GM12878 (cell line): ENCODE data around the gene SRPK2. TPM values are rescaled to one million over a fixed set of nuclear protein-coding genes. Genes with fewer than 3 reads are reported as not detected.

Source experiments
- ATAC-seq: fragments of 200-7000 bp; cut with Tn5 transposase; 3 replicates; pipeline ENCODE4 v1.9.1; 2020; ENCODE audit warnings: mild to moderate bottlenecking, moderate library complexity
- BruUV-seq: library from RNA; stranded (reverse); fragments of 400-500 nt; replicated peaks from 2 replicates; lab custom pipeline; 2021; lab: Mats Ljungman, UMichigan
- CTCF ChIA-PET: fragments of 300-600 bp; sonication (Branson Sonifier 250); formaldehyde crosslinking; extraction: SDS; loops from one replicate; lab custom pipeline; 2021; ENCODE audit warnings: inconsistent platforms; lab: Yijun Ruan, JAX
- POLR2A ChIA-PET: fragments of 350-600 bp; formaldehyde crosslinking; extraction: SDS; loops from one replicate; lab custom pipeline; 2021; ENCODE audit warnings: inconsistent platforms; lab: Charles Lee
- RAD21 ChIA-PET: fragments of 300-600 bp; sonication (Branson Sonifier 250); formaldehyde crosslinking; loops from one replicate; lab custom pipeline; 2023; ENCODE audit warnings: antibody characterized with exemption; ENCODE audit not compliant: unreplicated experiment; lab: Charles Lee
- SMC1A ChIA-PET: fragments of 300-600 bp; sonication (Branson Sonifier 250); formaldehyde crosslinking; loops from one replicate; lab custom pipeline; 2023; ENCODE audit not compliant: unreplicated experiment, uncharacterized antibody; lab: Charles Lee
- DNase-seq: peaks from one replicate; pipeline ENCODE4 v3.0.0-alpha.2; 2011; ENCODE audit warnings: low read depth, low spot score
- FAIRE-seq: peaks from 3 replicates; lab custom pipeline; 2011; peaks lifted over from hg19 to GRCh38; lab: Jason Lieb, UNC
- H2AFZ ChIP-seq: 2 replicates; pipeline ENCODE4 v1.6.0; 2011; ENCODE audit warnings: low read depth, low read length, control low read depth; ENCODE audit not compliant: control insufficient read depth
- H3K27ac ChIP-seq: 2 replicates; pipeline ENCODE4 v1.5.1; 2011; ENCODE audit warnings: control low read depth; ENCODE audit not compliant: control insufficient read depth, insufficient read depth
- H3K27me3 ChIP-seq, 2 experiments: replicated peaks in 1 of 2; 2 replicates each; pipeline versions ENCODE4 v1.6.0 to v1.6.1; 2011; ENCODE audit warnings: low read length in 1 of 2; ENCODE audit not compliant: control insufficient read depth in 2 of 2, insufficient read depth in 2 of 2
- H3K36me3 ChIP-seq, 2 experiments: 2 replicates each; pipeline ENCODE4 v1.5.1; 2011; ENCODE audit warnings: low read length in 1 of 2; ENCODE audit not compliant: control insufficient read depth in 2 of 2, insufficient read depth in 2 of 2
- H3K4me1 ChIP-seq: 2 replicates; pipeline ENCODE4 v1.6.1; 2011; ENCODE audit warnings: mild to moderate bottlenecking, low read length, moderate library complexity, mixed read lengths; ENCODE audit not compliant: control insufficient read depth, insufficient read depth
- H3K4me2 ChIP-seq: 2 replicates; pipeline ENCODE4 v1.6.0; 2011; ENCODE audit warnings: control low read depth; ENCODE audit not compliant: control insufficient read depth, insufficient read depth
- H3K4me3 ChIP-seq: fragments of 200-600 bp; sonication (generic); 2 replicates; pipeline ENCODE4 v1.5.1; 2016
- H3K79me2 ChIP-seq: 2 replicates; pipeline ENCODE4 v1.6.0; 2011; ENCODE audit warnings: low read length; ENCODE audit not compliant: control insufficient read depth, insufficient read depth
- H3K9ac ChIP-seq: 2 replicates; pipeline ENCODE4 v1.8.0; 2011; ENCODE audit warnings: low read length, control low read depth, mixed read lengths; ENCODE audit not compliant: control insufficient read depth, insufficient read depth
- H3K9me3 ChIP-seq: replicated peaks from 3 replicates; pipeline ENCODE4 v1.5.1; 2011; ENCODE audit warnings: mild to moderate bottlenecking, low read length; ENCODE audit not compliant: control insufficient read depth, insufficient read depth
- H4K20me1 ChIP-seq: 2 replicates; pipeline ENCODE4 v1.6.0; 2011; ENCODE audit not compliant: control insufficient read depth, insufficient read depth
- JUNB ChIP-seq: IDR thresholded peaks from 2 replicates; pipeline ENCODE4 v1.6.1; 2016; ENCODE audit warnings: antibody characterized with exemption, mild to moderate bottlenecking
- KAT2A ChIP-seq: conservative IDR thresholded peaks from 2 replicates; pipeline ENCODE4 v1.6.1; 2011; ENCODE audit warnings: low read depth, low read length; ENCODE audit not compliant: control insufficient read depth
- MAX ChIP-seq: IDR thresholded peaks from 2 replicates; pipeline ENCODE4 v1.6.1; 2012; ENCODE audit warnings: low read depth, low read length, improper control_type of control experiment
- NFYB ChIP-seq: IDR thresholded peaks from 2 replicates; pipeline ENCODE4 v1.6.1; 2011; ENCODE audit warnings: low read depth, mild to moderate bottlenecking, low read length, improper control_type of control experiment, moderate library complexity; ENCODE audit not compliant: insufficient read depth
- PKNOX1 ChIP-seq: fragments of 450-650 bp; IDR thresholded peaks from 2 replicates; pipeline ENCODE4 v1.6.1; 2016; ENCODE audit warnings: mild to moderate bottlenecking
- RELB ChIP-seq: fragments of 450-650 bp; IDR thresholded peaks from 2 replicates; pipeline ENCODE4 v1.6.1; 2017; ENCODE audit warnings: low read depth, mild to moderate bottlenecking, moderate library complexity
- REST ChIP-seq: IDR thresholded peaks from 2 replicates; pipeline ENCODE4 v1.6.1; 2012; ENCODE audit warnings: mild to moderate bottlenecking, low read depth, low read length
- SMARCA5 ChIP-seq: fragments of 450-650 bp; IDR thresholded peaks from 2 replicates; pipeline ENCODE4 v1.6.1; 2017; ENCODE audit warnings: mild to moderate bottlenecking
- WGBS: methylation state at CpG from one replicate; pipeline ENCODE4 v1.1.6; 2016; ENCODE audit warnings: low lambda C conversion rate; ENCODE audit not compliant: insufficient replicate concordance, insufficient coverage; ENCODE audit errors: missing lambda C conversion rate; 5-methylcytosine and 5-hydroxymethylcytosine counted together
- in situ Hi-C: fragments of 300-500 bp; cut with MboI; formaldehyde crosslinking; loops from 9 replicates; pipeline ENCODE4 v1.14.3; 2018; ENCODE audit warnings: mixed read lengths
- intact Hi-C: fragments of 100-400 bp; cut with micrococcal nuclease; formaldehyde crosslinking; loops from one replicate; pipeline ENCODE4 v1.14.2; 2022; ENCODE audit not compliant: unreplicated experiment
- polyA plus RNA-seq, 11 experiments: library from polyadenylated mRNA; depleted of rRNA in 4 of 11; unstranded in 6 of 11; stranded (reverse) in 5 of 11; fragments of >200 nt; fragmentation: Nextera tagmentation in 4 of 11; fragmentation: Illumina TruSeq in 1 of 11; extraction: Ambion mirVana in 4 of 11; extraction: Trizol in 1 of 11; gene quantifications; 1 replicate in 1 of 11; 2 replicates in 10 of 11; pipeline versions ENCODE4 v1.2.1 to v1.2.3, GENCODE V29; 2011 to 2016; ENCODE audit warnings: inconsistent platforms in 2 of 11, missing spikeins in 2 of 11, low read depth in 1 of 11
- total RNA-seq, 4 experiments: library from RNA; depleted of rRNA in 3 of 4; stranded (reverse); fragments of >200 nt in 3 of 4; fragmentation: Illumina TruSeq in 1 of 4; extraction: Trizol in 1 of 4; gene quantifications; 2 replicates each; pipeline versions ENCODE4 v1.2.1 to v1.2.3, GENCODE V29; 2013 to 2021

SRPK2 gene
- total and polyA plus RNA-seq, 10 of the 15 experiments (the other 5 are each of a cell fraction or from before 2014, with no cell fraction given): 13.2 to 32.8 (median 24.5) TPM

GRCh38 chr7:105268056-105268455 lies 120.7 kb downstream of the SRPK2 start:
- 100% methylated on average over 1 of the region's 1 CpG for WGBS
- in situ Hi-C loops (no loop called here), intact Hi-C loops (loop anchor here (5.0 kb wide), 1 partner anchor 34 kb away; no protein-coding TSS in a partner anchor)
- H3K27ac ChIP-seq: peak overlapping the region; percentile 79; the same call in 1 of the 2 replicates
- DNase-seq: no peak
- peak overlapping the region; percentile 66 for H3K4me3 ChIP-seq
- POLR2A ChIA-PET: interaction anchor here (0.9 to 1.5 kb wide), 5 partner anchors 11 to 77 kb away, joined by 3 to 8 read pairs (median 4); no protein-coding TSS in a partner anchor
- SMC1A ChIA-PET: interaction anchor here (0.8 to 3.2 kb wide), 22 partner anchors 11 to 287 kb away, joined by 3 to 20 read pairs (median 5); no protein-coding TSS in a partner anchor
- H4K20me1 ChIP-seq: no peaks in the 10 kb centered on the region
- CTCF ChIA-PET: interaction anchor here (0.9 to 2.4 kb wide), 7 partner anchors 11 to 285 kb away, joined by 3 to 10 read pairs (median 3); partner anchors contain the start of gene RINT1
- H3K9me3 ChIP-seq: no peaks in the 10 kb centered on the region
- H2AFZ ChIP-seq: no peak overlapping the region
- H3K79me2 ChIP-seq: peaks cover 35% of the 10 kb centered on the region
- BruUV-seq: no TSS peak
- no peak for FAIRE-seq
- RAD21 ChIA-PET: interaction anchor here (0.6 to 3.3 kb wide), 14 partner anchors 12 to 844 kb away, joined by 3 to 16 read pairs (median 5); partner anchors contain the start of gene SYPL1
- TF ChIP-seq SMARCA5: no peak
- TF ChIP-seq PKNOX1: peak; percentile 69
- peak; percentile 42 for TF ChIP-seq JUNB
- ATAC-seq: peak; percentile 79
- H3K4me2 ChIP-seq: peak overlapping the region; percentile 95
- no peaks in the 10 kb centered on the region for H3K36me3 ChIP-seq
- H3K27me3 ChIP-seq: no peaks in the 10 kb centered on the region
- peak overlapping the region; percentile 68; the same call in 1 of the 2 replicates for H3K9ac ChIP-seq
- peaks cover 6% of the 10 kb centered on the region; the same call in 1 of the 2 replicates for H3K4me1 ChIP-seq

- Histone ChIP-seq H3K4me2 (peak overlapping the region; percentile 58), H3K27me3 (no peaks in the 10 kb centered on the region), H3K36me3 (no peaks in the 10 kb centered on the region), H3K9ac (no peak overlapping the region), H3K79me2 (peaks cover 35% of the 10 kb centered on the region), H3K9me3 (no peaks in the 10 kb centered on the region), H3K4me3 (peak overlapping the region; percentile 55), H3K27ac (peak overlapping the region; percentile 13; the same call in 1 of the 2 replicates), H4K20me1 (no peaks in the 10 kb centered on the region), H3K4me1 (peaks cover 6% of the 10 kb centered on the region; the same call in 1 of the 2 replicates), H2AFZ (no peak overlapping the region)
- ChIA-PET CTCF (interaction anchor here (0.9 to 1.5 kb wide), 3 partner anchors 17 to 284 kb away, joined by 3 to 4 read pairs (median 3); no protein-coding TSS in a partner anchor), RAD21 (interaction anchor here (0.9 to 3.3 kb wide), 4 partner anchors 13 to 80 kb away, joined by 3 to 16 read pairs (median 6); no protein-coding TSS in a partner anchor), SMC1A (interaction anchor here (0.9 to 3.2 kb wide), 10 partner anchors 11 to 94 kb away, joined by 3 to 17 read pairs (median 4); no protein-coding TSS in a partner anchor), POLR2A (interaction anchor here (0.5 to 0.9 kb wide), 3 partner anchors 13 to 364 kb away, joined by 3 to 5 read pairs (median 3); no protein-coding TSS in a partner anchor)
- in situ Hi-C loops (no loop called here), intact Hi-C loops (loop anchor here (5.0 kb wide), 1 partner anchor 35 kb away; no protein-coding TSS in a partner anchor)
- BruUV-seq: no TSS peak
- FAIRE-seq (no peak), DNase-seq (no peak), ATAC-seq (peak; percentile 58)
- WGBS: 41% methylated on average over 1 of the region's 1 CpG
- no peak for TF ChIP-seq REST
- no peak for TF ChIP-seq RELB
- no peak for TF ChIP-seq MAX
- TF ChIP-seq KAT2A: no peak
- TF ChIP-seq NFYB: no peak
Observed at GRCh38 chr7:105267244-105267643, 121.5 kb downstream of the SRPK2 start.
